MM.1S (cell line): ENCODE measurements around the gene MICAL2.

Experiments
- DNase-seq: peaks from one replicate; pipeline ENCODE4 v3.0.0-alpha.2; 2015
- H2AFZ ChIP-seq: fragments of 300-600 bp; sonication (generic); 2 replicates; pipeline ENCODE4 v1.6.0; 2016; ENCODE audit warnings: antibody characterized with exemption, low read length
- H3F3A ChIP-seq: fragments of 300-600 bp; sonication (generic); 2 replicates; pipeline ENCODE4 v1.6.1; 2016; ENCODE audit warnings: mild to moderate bottlenecking, antibody characterized with exemption, low read length, moderate library complexity, mixed read lengths; ENCODE audit not compliant: insufficient read depth
- H3K27ac ChIP-seq: fragments of 300-600 bp; sonication (generic); 2 replicates; pipeline ENCODE4 v1.5.1; 2016; ENCODE audit warnings: mild to moderate bottlenecking, low read length
- H3K27me3 ChIP-seq: fragments of 300-600 bp; sonication (generic); replicated peaks from 2 replicates; pipeline ENCODE4 v1.6.0; 2016; ENCODE audit warnings: low read length; ENCODE audit not compliant: insufficient read depth
- H3K36me3 ChIP-seq: fragments of 300-600 bp; sonication (generic); replicated peaks from 2 replicates; pipeline ENCODE4 v1.6.1; 2016; ENCODE audit warnings: mild to moderate bottlenecking, low read length, mixed read lengths; ENCODE audit not compliant: insufficient read depth
- H3K4me1 ChIP-seq: fragments of 300-600 bp; sonication (generic); 2 replicates; pipeline ENCODE4 v1.6.1; 2016; ENCODE audit warnings: low read length, mixed read lengths
- H3K4me2 ChIP-seq: fragments of 300-600 bp; sonication (generic); 2 replicates; pipeline ENCODE4 v1.6.0; 2016; ENCODE audit warnings: low read depth, low read length
- H3K4me3 ChIP-seq: fragments of 300-600 bp; sonication (generic); 2 replicates; pipeline ENCODE4 v1.5.1; 2016; ENCODE audit warnings: low read length, mixed read lengths
- H3K79me2 ChIP-seq: fragments of 300-600 bp; sonication (generic); 2 replicates; pipeline ENCODE4 v1.6.1; 2016; ENCODE audit warnings: mixed run types, low read length, mixed read lengths
- H3K9ac ChIP-seq: fragments of 300-600 bp; sonication (generic); 2 replicates; pipeline ENCODE4 v1.6.1; 2016; ENCODE audit warnings: low read length, mixed read lengths
- H3K9me2 ChIP-seq: fragments of 300-600 bp; sonication (generic); replicated peaks from 2 replicates; pipeline ENCODE4 v1.6.1; 2016; ENCODE audit warnings: mild to moderate bottlenecking, low read length, mixed read lengths; ENCODE audit not compliant: insufficient read depth
- H3K9me3 ChIP-seq: fragments of 300-600 bp; sonication (generic); replicated peaks from 2 replicates; pipeline ENCODE4 v1.6.1; 2016; ENCODE audit warnings: mild to moderate bottlenecking, low read length, mixed read lengths; ENCODE audit not compliant: insufficient read depth
- H4K20me1 ChIP-seq: fragments of 300-600 bp; sonication (generic); 2 replicates; pipeline ENCODE4 v1.6.1; 2016; ENCODE audit warnings: mild to moderate bottlenecking, low read length, moderate library complexity, mixed read lengths; ENCODE audit not compliant: insufficient read depth
- EZH2 ChIP-seq: fragments of 300-600 bp; sonication (generic); optimal IDR thresholded peaks from 2 replicates; pipeline ENCODE3; 2017; ENCODE audit warnings: low read depth, mild to moderate bottlenecking, antibody characterized with exemption, low read length, mixed read lengths
- EZH2phosphoT487 ChIP-seq: fragments of 300-600 bp; sonication (generic); IDR thresholded peaks from 2 replicates; pipeline ENCODE4 v1.6.1; 2018; ENCODE audit warnings: antibody characterized with exemption, low read length
- TF ChIP-seq, protein P1 (sequence below): fragments of 300-600 bp; sonication (generic); IDR thresholded peaks from 2 replicates; pipeline ENCODE4 v1.5.1; 2016; ENCODE audit warnings: antibody characterized with exemption, low read length, mixed read lengths

The MICAL2 gene

DNA sequence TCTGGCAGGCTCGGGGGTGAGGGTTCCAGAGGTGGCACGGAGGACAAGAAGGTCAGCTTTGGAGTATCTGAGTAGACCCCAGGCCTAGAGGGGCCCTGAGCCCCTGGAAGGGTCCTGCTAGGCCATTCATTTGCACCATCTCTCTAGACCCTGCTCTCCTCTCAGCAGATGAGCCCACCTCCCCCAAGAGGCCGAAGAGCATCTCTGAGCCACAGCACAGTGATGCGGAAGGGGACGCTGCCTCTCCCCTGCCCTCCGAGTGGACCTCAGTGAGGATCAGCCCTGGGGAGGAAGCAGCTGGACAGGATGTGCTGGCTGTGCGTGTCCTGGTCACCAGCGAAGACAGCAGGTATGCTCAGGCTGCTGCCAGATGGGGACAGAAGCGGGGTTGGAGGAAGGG lies 165.4 kb downstream of the MICAL2 start:
- no peak overlapping the region for H3K27ac ChIP-seq
- no peaks in the 10 kb centered on the region for H3K27me3 ChIP-seq
- H3K9me2 ChIP-seq: no peaks in the 10 kb centered on the region
- no peaks in the 10 kb centered on the region for H3K79me2 ChIP-seq
- H3K9me3 ChIP-seq: no peaks in the 10 kb centered on the region
- H4K20me1 ChIP-seq: no peaks in the 10 kb centered on the region
- no peaks in the 10 kb centered on the region for H3F3A ChIP-seq
- no peak for DNase-seq
- no peak overlapping the region for H3K4me2 ChIP-seq
- no peak overlapping the region for H3K9ac ChIP-seq
- TF ChIP-seq EZH2 (no peak), EZH2phosphoT487 (no peak)
- TF ChIP-seq, protein P1, sequence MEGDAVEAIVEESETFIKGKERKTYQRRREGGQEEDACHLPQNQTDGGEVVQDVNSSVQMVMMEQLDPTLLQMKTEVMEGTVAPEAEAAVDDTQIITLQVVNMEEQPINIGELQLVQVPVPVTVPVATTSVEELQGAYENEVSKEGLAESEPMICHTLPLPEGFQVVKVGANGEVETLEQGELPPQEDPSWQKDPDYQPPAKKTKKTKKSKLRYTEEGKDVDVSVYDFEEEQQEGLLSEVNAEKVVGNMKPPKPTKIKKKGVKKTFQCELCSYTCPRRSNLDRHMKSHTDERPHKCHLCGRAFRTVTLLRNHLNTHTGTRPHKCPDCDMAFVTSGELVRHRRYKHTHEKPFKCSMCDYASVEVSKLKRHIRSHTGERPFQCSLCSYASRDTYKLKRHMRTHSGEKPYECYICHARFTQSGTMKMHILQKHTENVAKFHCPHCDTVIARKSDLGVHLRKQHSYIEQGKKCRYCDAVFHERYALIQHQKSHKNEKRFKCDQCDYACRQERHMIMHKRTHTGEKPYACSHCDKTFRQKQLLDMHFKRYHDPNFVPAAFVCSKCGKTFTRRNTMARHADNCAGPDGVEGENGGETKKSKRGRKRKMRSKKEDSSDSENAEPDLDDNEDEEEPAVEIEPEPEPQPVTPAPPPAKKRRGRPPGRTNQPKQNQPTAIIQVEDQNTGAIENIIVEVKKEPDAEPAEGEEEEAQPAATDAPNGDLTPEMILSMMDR: no peak
- H3K4me3 ChIP-seq: no peak overlapping the region
- H3K36me3 ChIP-seq: no peaks in the 10 kb centered on the region
- H2AFZ ChIP-seq: no peak overlapping the region
- no peaks in the 10 kb centered on the region for H3K4me1 ChIP-seq

DNA sequence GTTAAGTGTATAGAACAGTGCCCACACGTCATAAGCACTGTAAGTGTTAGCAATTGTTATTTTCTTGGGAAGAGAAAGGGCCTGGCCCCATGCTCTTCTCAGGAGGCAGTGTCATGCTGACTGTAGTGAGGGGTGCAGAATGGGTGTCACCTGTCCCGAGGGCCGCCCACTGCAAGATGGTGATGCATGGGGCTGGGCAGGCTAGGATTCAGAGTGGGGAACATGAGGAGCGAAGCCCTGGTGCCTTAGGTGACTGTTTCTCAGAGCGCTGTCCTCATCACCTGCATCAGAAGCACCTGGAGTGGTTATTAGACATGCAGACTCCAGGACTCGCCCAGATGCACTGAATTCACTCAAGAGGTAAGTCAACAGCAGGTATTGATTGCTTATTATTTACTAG lies 166.0 kb downstream of the MICAL2 start:
- Histone ChIP-seq H3F3A (no peaks in the 10 kb centered on the region), H3K27ac (no peak overlapping the region), H3K9me2 (no peaks in the 10 kb centered on the region), H3K4me3 (no peak overlapping the region), H3K27me3 (no peaks in the 10 kb centered on the region), H3K9ac (no peak overlapping the region), H3K4me1 (no peaks in the 10 kb centered on the region), H3K79me2 (no peaks in the 10 kb centered on the region), H3K9me3 (no peaks in the 10 kb centered on the region), H2AFZ (no peak overlapping the region), H3K4me2 (no peak overlapping the region), H3K36me3 (no peaks in the 10 kb centered on the region), H4K20me1 (no peaks in the 10 kb centered on the region)
- DNase-seq: no peak
- TF ChIP-seq, protein P1: no peak
- TF ChIP-seq EZH2phosphoT487 (no peak), EZH2 (no peak)

DNA sequence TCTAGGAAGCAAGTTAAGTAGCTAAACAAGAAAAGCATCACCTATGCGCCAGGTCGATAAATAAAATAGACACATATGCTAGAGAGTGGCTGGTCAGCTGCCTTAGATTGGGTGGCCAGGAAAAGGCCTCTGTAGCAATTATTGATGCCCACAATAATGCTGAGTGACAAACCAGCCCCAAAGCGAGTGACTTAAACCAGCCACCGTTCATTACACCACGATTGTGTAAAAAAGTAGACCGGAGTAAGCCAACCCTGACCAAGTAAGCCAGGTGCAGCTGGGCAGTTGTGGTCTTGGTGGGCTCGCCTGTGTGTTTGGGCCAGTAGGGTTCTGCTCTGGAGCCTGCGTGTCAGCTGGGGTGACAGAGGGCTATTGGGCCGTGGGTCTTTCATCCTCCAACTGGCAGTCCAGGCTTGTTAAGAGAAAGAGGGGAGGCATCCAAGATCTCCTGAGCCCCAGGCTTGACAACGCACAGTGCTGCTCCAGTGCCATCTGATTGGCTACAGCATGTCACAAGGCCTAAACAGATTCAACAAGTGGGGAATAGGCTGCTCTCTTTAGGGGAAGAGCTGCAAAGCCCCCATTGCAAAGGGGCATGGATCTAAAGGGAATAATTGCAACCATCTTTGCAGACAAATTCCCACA lies 166.6 kb downstream of the MICAL2 start:
- H3K4me2 ChIP-seq: no peak overlapping the region
- H3K9ac ChIP-seq: no peak overlapping the region
- no peaks in the 10 kb centered on the region for H3K9me3 ChIP-seq
- H3K36me3 ChIP-seq: no peaks in the 10 kb centered on the region
- TF ChIP-seq EZH2: no peak
- H3K27ac ChIP-seq: no peak overlapping the region
- H2AFZ ChIP-seq: no peak overlapping the region
- no peaks in the 10 kb centered on the region for H4K20me1 ChIP-seq
- no peaks in the 10 kb centered on the region for H3K9me2 ChIP-seq
- no peaks in the 10 kb centered on the region for H3K4me1 ChIP-seq
- no peak overlapping the region for H3K4me3 ChIP-seq
- H3K79me2 ChIP-seq: no peaks in the 10 kb centered on the region
- H3F3A ChIP-seq: no peaks in the 10 kb centered on the region
- no peak for DNase-seq
- no peaks in the 10 kb centered on the region for H3K27me3 ChIP-seq
